SK-N-SH treated with all-trans-retinoic acid at 6 μM for 48 hours (cell line): ENCODE results near the gene LHFPL2.

Source experiments
- BACH2 ChIP-seq: fragments of 250-450 bp; sonication (Bioruptor Pico); IDR thresholded peaks from 2 replicates; pipeline ENCODE4 v1.9.0; 2021; ENCODE audit warnings: mild to moderate bottlenecking, borderline replicate concordance
- ESRRG ChIP-seq: fragments of 250-450 bp; sonication (Bioruptor Pico); IDR thresholded peaks from 2 replicates; pipeline ENCODE4 v1.6.1; 2021; ENCODE audit warnings: mild to moderate bottlenecking
- GLIS3 ChIP-seq: fragments of 250-450 bp; sonication (Bioruptor Pico); IDR thresholded peaks from 2 replicates; pipeline ENCODE4 v1.5.0; 2020; ENCODE audit warnings: mild to moderate bottlenecking, moderate library complexity
- OSR1 ChIP-seq: fragments of 250-450 bp; sonication (Bioruptor Pico); IDR thresholded peaks from 2 replicates; pipeline ENCODE4 v1.8.0; 2022; ENCODE audit warnings: moderate library complexity, mild to moderate bottlenecking, inconsistent platforms
- PATZ1 ChIP-seq: fragments of 250-450 bp; sonication (Bioruptor Pico); IDR thresholded peaks from 2 replicates; pipeline ENCODE4 v1.8.0; 2020; ENCODE audit warnings: mild to moderate bottlenecking, moderate library complexity, borderline replicate concordance
- TOX ChIP-seq: fragments of 250-450 bp; sonication (Bioruptor Pico); IDR thresholded peaks from 2 replicates; pipeline ENCODE4 v1.8.0; 2021; ENCODE audit warnings: mild to moderate bottlenecking, moderate library complexity, borderline replicate concordance
- ZFP3 ChIP-seq: fragments of 250-450 bp; sonication (Bioruptor Pico); IDR thresholded peaks from 2 replicates; pipeline ENCODE4 v1.5.0; 2020; ENCODE audit warnings: mild to moderate bottlenecking, moderate library complexity
- TF ChIP-seq, protein P1 (sequence below): fragments of 250-450 bp; sonication (Bioruptor Pico); IDR thresholded peaks from 2 replicates; pipeline ENCODE4 v1.5.1; 2020; ENCODE audit warnings: low read depth, mild to moderate bottlenecking, moderate library complexity
- TF ChIP-seq, protein P2 (sequence below): fragments of 250-450 bp; sonication (Bioruptor Pico); IDR thresholded peaks from 2 replicates; pipeline ENCODE4 v1.8.0; 2021; ENCODE audit warnings: low read depth, mild to moderate bottlenecking, moderate library complexity, borderline replicate concordance

DNA sequence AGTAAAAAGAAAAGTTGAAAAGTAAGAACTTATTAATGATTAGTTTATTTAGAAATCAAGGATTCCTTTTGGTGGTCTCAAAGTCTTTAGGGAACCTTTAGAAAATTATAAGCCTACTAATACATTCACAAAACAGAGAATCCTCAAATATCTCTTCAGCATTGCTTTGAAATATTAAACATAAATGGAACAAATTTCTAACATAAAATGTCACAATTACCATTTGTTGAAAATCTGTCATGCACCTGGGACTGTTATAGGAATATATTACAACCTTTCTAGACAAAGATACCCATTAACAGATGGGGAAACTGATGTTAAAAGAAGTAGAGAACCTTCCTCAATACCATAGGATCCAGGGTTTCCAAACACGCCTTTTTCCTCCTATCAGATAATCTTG is 83.2 kb downstream of the LHFPL2 start:
- no peak for TF ChIP-seq TOX
- TF ChIP-seq PATZ1: no peak
- TF ChIP-seq, protein P1, sequence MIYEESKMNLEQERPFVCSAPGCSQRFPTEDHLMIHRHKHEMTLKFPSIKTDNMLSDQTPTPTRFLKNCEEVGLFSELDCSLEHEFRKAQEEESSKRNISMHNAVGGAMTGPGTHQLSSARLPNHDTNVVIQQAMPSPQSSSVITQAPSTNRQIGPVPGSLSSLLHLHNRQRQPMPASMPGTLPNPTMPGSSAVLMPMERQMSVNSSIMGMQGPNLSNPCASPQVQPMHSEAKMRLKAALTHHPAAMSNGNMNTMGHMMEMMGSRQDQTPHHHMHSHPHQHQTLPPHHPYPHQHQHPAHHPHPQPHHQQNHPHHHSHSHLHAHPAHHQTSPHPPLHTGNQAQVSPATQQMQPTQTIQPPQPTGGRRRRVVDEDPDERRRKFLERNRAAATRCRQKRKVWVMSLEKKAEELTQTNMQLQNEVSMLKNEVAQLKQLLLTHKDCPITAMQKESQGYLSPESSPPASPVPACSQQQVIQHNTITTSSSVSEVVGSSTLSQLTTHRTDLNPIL (CRISPR knock-in tag): no peak
- no peak for TF ChIP-seq ESRRG (CRISPR knock-in tag)
- no peak for TF ChIP-seq ZFP3 (CRISPR knock-in tag)
- TF ChIP-seq BACH2 (CRISPR knock-in tag): no peak
- TF ChIP-seq GLIS3 (CRISPR knock-in tag): no peak
- TF ChIP-seq OSR1 (CRISPR knock-in tag): no peak
- TF ChIP-seq, protein P2, sequence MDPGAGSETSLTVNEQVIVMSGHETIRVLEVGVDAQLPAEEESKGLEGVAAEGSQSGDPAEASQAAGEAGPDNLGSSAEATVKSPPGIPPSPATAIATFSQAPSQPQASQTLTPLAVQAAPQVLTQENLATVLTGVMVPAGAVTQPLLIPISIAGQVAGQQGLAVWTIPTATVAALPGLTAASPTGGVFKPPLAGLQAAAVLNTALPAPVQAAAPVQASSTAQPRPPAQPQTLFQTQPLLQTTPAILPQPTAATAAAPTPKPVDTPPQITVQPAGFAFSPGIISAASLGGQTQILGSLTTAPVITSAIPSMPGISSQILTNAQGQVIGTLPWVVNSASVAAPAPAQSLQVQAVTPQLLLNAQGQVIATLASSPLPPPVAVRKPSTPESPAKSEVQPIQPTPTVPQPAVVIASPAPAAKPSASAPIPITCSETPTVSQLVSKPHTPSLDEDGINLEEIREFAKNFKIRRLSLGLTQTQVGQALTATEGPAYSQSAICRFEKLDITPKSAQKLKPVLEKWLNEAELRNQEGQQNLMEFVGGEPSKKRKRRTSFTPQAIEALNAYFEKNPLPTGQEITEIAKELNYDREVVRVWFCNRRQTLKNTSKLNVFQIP: no peak
